GM10248 (cell line): ENCODE measurements around the gene CCDC107.
"Not testable (repeated sequence)": the region's sequence is repeated elsewhere in the genome, so short reads cannot be mapped to it uniquely, and the experiment has no call there.

Experiments
- CTCF ChIA-PET: fragments of 300-600 bp; sonication (Branson Sonifier 250); formaldehyde crosslinking; extraction: SDS; loops from one replicate; lab custom pipeline; 2021; ENCODE audit warnings: antibody characterized with exemption; lab: Yijun Ruan, JAX
- POLR2A ChIA-PET: fragments of 350-650 bp; sonication (Branson Sonifier 250); formaldehyde crosslinking; extraction: SDS; loops from one replicate; lab custom pipeline; 2020; ENCODE audit warnings: antibody characterized with exemption; lab: Yijun Ruan, JAX
- DNase-seq: peaks from one replicate; pipeline ENCODE4 v3.0.0; 2012; ENCODE audit errors: extremely low spot score
- CTCF ChIP-seq: IDR thresholded peaks from 2 replicates; pipeline ENCODE4 v1.5.1; 2012; ENCODE audit warnings: mild to moderate bottlenecking, low read depth; ENCODE audit errors: extremely low read depth, missing control alignments, control extremely low read depth

The CCDC107 gene

GRCh38 chr9:35619800-35620158 is 38.3 kb upstream of the CCDC107 start:
- TF ChIP-seq CTCF, result no peak
- ChIA-PET CTCF (interaction anchor here (1.0 to 11.5 kb wide), 11 partner anchors 9 to 985 kb away, joined by 3 to 97 read pairs (median 5); partner anchors contain the start of genes SIT1 and TESK1), POLR2A (interaction anchor here (0.5 kb wide), 1 partner anchor 505 kb away, joined by 5 read pairs; no protein-coding TSS in a partner anchor)
- no peak for DNase-seq

GRCh38 chr9:35627575-35627974 is 30.5 kb upstream of the CCDC107 start:
- TF ChIP-seq CTCF, result no peak
- ChIA-PET CTCF (interaction anchor here (0.6 to 4.0 kb wide), 8 partner anchors 9 to 199 kb away, joined by 3 to 30 read pairs (median 6); partner anchors contain the start of gene CD72), POLR2A (interaction anchor here (0.8 kb wide), 1 partner anchor 18 kb away, joined by 3 read pairs; no protein-coding TSS in a partner anchor)
- peak; percentile 20 for DNase-seq

- ChIA-PET CTCF (interaction anchor here (0.6 to 4.0 kb wide), 10 partner anchors 10 to 198 kb away, joined by 3 to 30 read pairs (median 7); partner anchors contain the start of genes ARHGEF39, CCDC107, CD72 and RMRP), POLR2A (interaction anchor here (0.8 kb wide), 1 partner anchor 19 kb away, joined by 3 read pairs; no protein-coding TSS in a partner anchor)
- TF ChIP-seq CTCF, result no peak
- no peak for DNase-seq
These were observed 29.6 kb upstream of the CCDC107 start for GRCh38 chr9:35628389-35628991.

- CTCF ChIA-PET, result interaction anchor here (1.1 to 4.0 kb wide), 10 partner anchors 11 to 159 kb away, joined by 3 to 30 read pairs (median 7); partner anchors contain the start of genes ARHGEF39, CCDC107, CD72 and CREB3
These were observed 28.5 kb upstream of the CCDC107 start for GRCh38 chr9:35629597-35629996.

GRCh38 chr9:35635730-35636129 is 22.4 kb upstream of the CCDC107 start:
- no peak for DNase-seq
- CTCF ChIA-PET, result interaction anchor here (0.9 to 5.7 kb wide), 6 partner anchors 10 to 61 kb away, joined by 3 to 36 read pairs (median 5); partner anchors contain the start of genes CCDC107 and RMRP
- TF ChIP-seq CTCF, result no peak
- POLR2A ChIA-PET, result no interaction called here

More at GRCh38 chr9:35629597-35629996, 28.5 kb upstream of the CCDC107 start:
- TF ChIP-seq CTCF, result no peak
- POLR2A ChIA-PET, result interaction anchor here (0.7 kb wide), 1 partner anchor 82 kb away, joined by 5 read pairs; no protein-coding TSS in a partner anchor
- no peak for DNase-seq

- ChIA-PET POLR2A (no interaction called here), CTCF (interaction anchor here (1.1 to 5.7 kb wide), 3 partner anchors 10 to 24 kb away, joined by 4 to 36 read pairs (median 6); partner anchors contain the start of genes CCDC107 and RMRP)
- no peak for DNase-seq
- no peak for TF ChIP-seq CTCF
These were observed 21.8 kb upstream of the CCDC107 start for GRCh38 chr9:35636135-35636876.

GRCh38 chr9:35636877-35637246 is 21.2 kb upstream of the CCDC107 start:
- CTCF ChIA-PET, result interaction anchor here (1.1 to 5.7 kb wide), 3 partner anchors 9 to 25 kb away, joined by 4 to 36 read pairs (median 6); partner anchors contain the start of genes CCDC107 and RMRP
- POLR2A ChIA-PET, DNase-seq: not testable (repeated sequence)

GRCh38 chr9:35637427-35637955 is 20.6 kb upstream of the CCDC107 start:
- POLR2A ChIA-PET, DNase-seq: not testable (repeated sequence)
- CTCF ChIA-PET, result interaction anchor here (1.5 kb wide), 1 partner anchor 10 kb away, joined by 7 read pairs; no protein-coding TSS in a partner anchor

GRCh38 chr9:35638751-35639150 is 19.3 kb upstream of the CCDC107 start:
- DNase-seq, POLR2A ChIA-PET: not testable (repeated sequence)
- CTCF ChIA-PET, result interaction anchor here (1.1 to 3.2 kb wide), 5 partner anchors 9 to 93 kb away, joined by 3 to 7 read pairs (median 4); partner anchors contain the start of gene TLN1
